Fibroblast of the aortic adventitia (primary cell): ENCODE measurements around the gene GRM6. TPM values are rescaled to one million over a fixed set of nuclear protein-coding genes. Genes with fewer than 3 reads are reported as not detected.

Experiments
- DNase-seq: peaks from one replicate; pipeline ENCODE4 v3.0.0-alpha.2; 2010; ENCODE audit warnings: low read depth
- H3K4me3 ChIP-seq: 2 replicates; pipeline ENCODE4 v1.5.1; 2011; ENCODE audit warnings: low read depth, mild to moderate bottlenecking, control low read depth, low read length, moderate library complexity
- CTCF ChIP-seq: IDR thresholded peaks from 2 replicates; pipeline ENCODE4 v1.5.1; 2011; ENCODE audit warnings: mild to moderate bottlenecking, low read length, control low read depth, inconsistent platforms; ENCODE audit not compliant: insufficient read depth
- total RNA-seq: library from RNA; depleted of rRNA; stranded (reverse); fragments of >200 nt; gene quantifications from 2 replicates; pipeline ENCODE4 v1.2.3, GENCODE V29; 2012; ENCODE audit warnings: low replicate concordance

GRM6 gene
- total RNA-seq, 1 donor = not detected

- no peak for TF ChIP-seq CTCF
- no peak overlapping the region for H3K4me3 ChIP-seq
- DNase-seq = no peak
Observed at GRCh38 chr5:178991190-178992145, 3.7 kb downstream of the GRM6 start.

GRCh38 chr5:178990491-178990890, 4.6 kb downstream of the GRM6 start:
- DNase-seq = no peak
- no peak for TF ChIP-seq CTCF
- H3K4me3 ChIP-seq = no peak overlapping the region

GRCh38 chr5:178989311-178989710, 5.8 kb downstream of the GRM6 start:
- no peak for TF ChIP-seq CTCF
- DNase-seq = no peak
- no peak overlapping the region for H3K4me3 ChIP-seq

GRCh38 chr5:178988436-178989220, 6.5 kb downstream of the GRM6 start:
- TF ChIP-seq CTCF = no peak
- no peak for DNase-seq
- H3K4me3 ChIP-seq = no peak overlapping the region

GRCh38 chr5:178986326-178986960, 8.7 kb downstream of the GRM6 start:
- no peak for DNase-seq
- TF ChIP-seq CTCF = no peak

GRCh38 chr5:178984145-178985072, 10.7 kb downstream of the GRM6 start:
- TF ChIP-seq CTCF = no peak
- no peak for DNase-seq
- H3K4me3 ChIP-seq = no peak overlapping the region

More at GRCh38 chr5:178986326-178986960, 8.7 kb downstream of the GRM6 start:
- H3K4me3 ChIP-seq = no peak overlapping the region
